Ishikawa (cell line): ENCODE measurements around the gene FABP7.

Experiments
- CEBPB ChIP-seq: IDR thresholded peaks from 2 replicates; pipeline ENCODE4 v1.6.1; 2012
- CREB1 ChIP-seq: IDR thresholded peaks from 2 replicates; pipeline ENCODE4 v1.6.1; 2012; ENCODE audit warnings: low read depth
- EGR1 ChIP-seq: IDR thresholded peaks from 2 replicates; pipeline ENCODE4 v1.6.1; 2012
- EP300 ChIP-seq: IDR thresholded peaks from 2 replicates; pipeline ENCODE4 v1.6.1; 2012; ENCODE audit warnings: borderline replicate concordance
- FOXM1 ChIP-seq: IDR thresholded peaks from 2 replicates; pipeline ENCODE4 v1.6.1; 2012; ENCODE audit warnings: low read depth, borderline replicate concordance
- NFIC ChIP-seq: IDR thresholded peaks from 2 replicates; pipeline ENCODE4 v1.6.1; 2012
- RAD21 ChIP-seq: IDR thresholded peaks from 2 replicates; pipeline ENCODE4 v1.6.1; 2012; ENCODE audit warnings: low read depth
- TAF1 ChIP-seq: IDR thresholded peaks from 2 replicates; pipeline ENCODE4 v1.6.1; 2012; ENCODE audit warnings: low read depth, mild to moderate bottlenecking
- TCF12 ChIP-seq: IDR thresholded peaks from 2 replicates; pipeline ENCODE4 v1.6.1; 2012; ENCODE audit warnings: low read depth
- TEAD4 ChIP-seq: IDR thresholded peaks from 2 replicates; pipeline ENCODE4 v1.6.1; 2012
- YY1 ChIP-seq: IDR thresholded peaks from 2 replicates; pipeline ENCODE4 v1.6.1; 2012; ENCODE audit warnings: low read depth
- ZBTB7A ChIP-seq: IDR thresholded peaks from 2 replicates; pipeline ENCODE4 v1.6.1; 2012; ENCODE audit warnings: low read depth
- TF ChIP-seq, protein P1 (sequence below): IDR thresholded peaks from 2 replicates; pipeline ENCODE4 v1.6.1; 2012
- TF ChIP-seq, protein P2 (sequence below): IDR thresholded peaks from 2 replicates; pipeline ENCODE4 v1.6.1; 2012; ENCODE audit warnings: low read depth, mild to moderate bottlenecking
- TF ChIP-seq, protein P3 (sequence below): IDR thresholded peaks from 2 replicates; pipeline ENCODE4 v1.6.1; 2012

The FABP7 gene

DNA sequence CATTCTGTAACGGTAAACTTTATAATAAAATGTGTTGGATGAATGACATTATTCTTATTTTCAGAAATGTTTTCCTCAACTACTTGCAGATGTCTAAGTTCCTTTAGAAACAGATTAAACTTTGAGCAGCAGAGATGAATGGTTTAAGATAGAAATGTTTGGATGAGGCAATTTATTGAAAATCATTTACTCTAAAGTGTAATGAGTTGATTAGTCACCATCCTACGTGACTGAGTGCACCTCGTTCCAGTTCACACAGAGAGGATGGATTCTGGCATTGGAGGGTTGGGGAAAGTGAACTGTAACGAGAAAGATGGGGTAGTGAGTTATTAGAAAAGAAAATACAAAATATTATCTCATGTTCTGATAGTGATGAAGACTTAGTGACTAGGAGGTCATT, 38.2 kb downstream of the FABP7 start:
- TF ChIP-seq, protein P1, sequence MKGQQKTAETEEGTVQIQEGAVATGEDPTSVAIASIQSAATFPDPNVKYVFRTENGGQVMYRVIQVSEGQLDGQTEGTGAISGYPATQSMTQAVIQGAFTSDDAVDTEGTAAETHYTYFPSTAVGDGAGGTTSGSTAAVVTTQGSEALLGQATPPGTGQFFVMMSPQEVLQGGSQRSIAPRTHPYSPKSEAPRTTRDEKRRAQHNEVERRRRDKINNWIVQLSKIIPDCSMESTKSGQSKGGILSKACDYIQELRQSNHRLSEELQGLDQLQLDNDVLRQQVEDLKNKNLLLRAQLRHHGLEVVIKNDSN: no peak
- TF ChIP-seq RAD21 (no peak), FOXM1 (no peak), TCF12 (no peak)

DNA sequence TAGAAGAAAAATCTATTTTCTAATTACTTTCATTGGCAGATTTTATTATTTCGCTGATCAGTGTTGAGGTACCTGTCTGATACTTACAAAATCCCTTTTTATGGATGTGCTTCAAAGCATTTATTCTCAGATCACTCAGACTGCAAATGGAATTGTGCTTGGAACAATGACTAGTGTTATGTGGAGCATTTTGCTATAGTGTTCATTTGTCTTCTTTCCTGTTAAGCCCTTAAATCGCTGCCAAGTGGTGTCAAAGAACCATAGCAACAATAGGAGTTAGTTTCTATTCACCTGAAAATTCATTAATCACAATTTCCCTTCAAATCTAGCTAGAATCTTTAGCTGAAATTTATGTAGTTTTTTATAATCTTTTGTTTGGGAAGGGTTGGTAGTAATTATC, 39.4 kb downstream of the FABP7 start:
- TF ChIP-seq CREB1 (no peak), CEBPB (no peak), RAD21 (no peak), ZBTB7A (no peak), TCF12 (no peak), TAF1 (no peak), NFIC (no peak), EGR1 (no peak), YY1 (no peak), EP300 (no peak), FOXM1 (no peak), TEAD4 (no peak)
- TF ChIP-seq, protein P2, sequence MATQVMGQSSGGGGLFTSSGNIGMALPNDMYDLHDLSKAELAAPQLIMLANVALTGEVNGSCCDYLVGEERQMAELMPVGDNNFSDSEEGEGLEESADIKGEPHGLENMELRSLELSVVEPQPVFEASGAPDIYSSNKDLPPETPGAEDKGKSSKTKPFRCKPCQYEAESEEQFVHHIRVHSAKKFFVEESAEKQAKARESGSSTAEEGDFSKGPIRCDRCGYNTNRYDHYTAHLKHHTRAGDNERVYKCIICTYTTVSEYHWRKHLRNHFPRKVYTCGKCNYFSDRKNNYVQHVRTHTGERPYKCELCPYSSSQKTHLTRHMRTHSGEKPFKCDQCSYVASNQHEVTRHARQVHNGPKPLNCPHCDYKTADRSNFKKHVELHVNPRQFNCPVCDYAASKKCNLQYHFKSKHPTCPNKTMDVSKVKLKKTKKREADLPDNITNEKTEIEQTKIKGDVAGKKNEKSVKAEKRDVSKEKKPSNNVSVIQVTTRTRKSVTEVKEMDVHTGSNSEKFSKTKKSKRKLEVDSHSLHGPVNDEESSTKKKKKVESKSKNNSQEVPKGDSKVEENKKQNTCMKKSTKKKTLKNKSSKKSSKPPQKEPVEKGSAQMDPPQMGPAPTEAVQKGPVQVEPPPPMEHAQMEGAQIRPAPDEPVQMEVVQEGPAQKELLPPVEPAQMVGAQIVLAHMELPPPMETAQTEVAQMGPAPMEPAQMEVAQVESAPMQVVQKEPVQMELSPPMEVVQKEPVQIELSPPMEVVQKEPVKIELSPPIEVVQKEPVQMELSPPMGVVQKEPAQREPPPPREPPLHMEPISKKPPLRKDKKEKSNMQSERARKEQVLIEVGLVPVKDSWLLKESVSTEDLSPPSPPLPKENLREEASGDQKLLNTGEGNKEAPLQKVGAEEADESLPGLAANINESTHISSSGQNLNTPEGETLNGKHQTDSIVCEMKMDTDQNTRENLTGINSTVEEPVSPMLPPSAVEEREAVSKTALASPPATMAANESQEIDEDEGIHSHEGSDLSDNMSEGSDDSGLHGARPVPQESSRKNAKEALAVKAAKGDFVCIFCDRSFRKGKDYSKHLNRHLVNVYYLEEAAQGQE: no peak
- TF ChIP-seq, protein P1: no peak
- TF ChIP-seq, protein P3, sequence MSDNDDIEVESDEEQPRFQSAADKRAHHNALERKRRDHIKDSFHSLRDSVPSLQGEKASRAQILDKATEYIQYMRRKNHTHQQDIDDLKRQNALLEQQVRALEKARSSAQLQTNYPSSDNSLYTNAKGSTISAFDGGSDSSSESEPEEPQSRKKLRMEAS: no peak

DNA sequence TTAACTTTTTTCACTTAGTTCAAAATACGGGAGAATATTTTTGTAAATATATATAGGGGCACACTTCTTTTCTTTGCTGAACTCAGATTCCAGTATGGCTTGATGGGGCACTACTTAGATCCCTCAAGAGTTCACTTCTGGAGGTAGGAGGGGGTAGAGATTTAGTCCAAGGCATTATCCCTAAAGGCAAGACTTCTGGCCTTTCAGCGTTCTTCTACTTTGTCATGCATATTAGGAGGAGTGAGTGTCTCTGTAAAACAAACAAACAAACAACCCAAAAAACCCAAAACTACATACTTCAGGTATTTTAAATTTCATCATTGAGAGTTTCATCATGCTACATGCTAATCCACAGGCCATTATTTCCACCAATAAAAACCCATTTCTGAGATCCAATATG, 41.6 kb downstream of the FABP7 start:
- TF ChIP-seq TCF12 (no peak), EP300 (no peak), NFIC (no peak), FOXM1 (no peak), RAD21 (no peak), TEAD4 (no peak), TAF1 (no peak), CREB1 (no peak), EGR1 (no peak), CEBPB (no peak), YY1 (no peak), ZBTB7A (no peak)
- TF ChIP-seq, protein P3: no peak
- TF ChIP-seq, protein P1: no peak
- TF ChIP-seq, protein P2: no peak

DNA sequence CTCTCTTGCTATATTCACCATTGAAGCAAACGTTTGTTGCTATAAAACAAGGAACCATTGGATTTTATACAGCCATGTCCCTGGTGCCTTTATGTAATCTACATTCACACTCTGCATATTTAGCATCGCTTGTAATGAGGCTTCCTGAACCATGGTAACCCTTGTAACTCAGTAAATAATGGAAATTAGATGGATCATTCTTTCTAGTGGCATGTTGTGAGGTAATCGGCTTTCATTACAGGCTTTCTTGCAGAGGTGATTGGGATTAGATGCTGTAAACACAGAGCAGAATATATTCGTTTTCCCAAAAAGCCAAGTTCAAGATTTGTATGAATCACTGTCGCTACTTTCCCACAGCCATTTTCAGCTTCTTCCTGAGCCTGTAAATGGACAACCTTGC, 45.6 kb downstream of the FABP7 start:
- TF ChIP-seq, protein P3: no peak
- TF ChIP-seq EGR1 (no peak), CREB1 (no peak), CEBPB (no peak), YY1 (no peak), TCF12 (no peak), TEAD4 (no peak), RAD21 (no peak), NFIC (no peak), EP300 (no peak), FOXM1 (no peak), TAF1 (no peak), ZBTB7A (no peak)
- TF ChIP-seq, protein P1: no peak
- TF ChIP-seq, protein P2: no peak
